SK-N-SH treated with all-trans-retinoic acid at 6 μM for 48 hours (cell line): Measurements from ENCODE around the gene MZT2A.
"Not testable (repeated sequence)": the region's sequence is repeated elsewhere in the genome, so short reads cannot be mapped to it uniquely, and the experiment has no call there.

Source experiments
- ARNTL ChIP-seq: fragments of 450-650 bp; formaldehyde crosslinking; IDR thresholded peaks from 2 replicates; pipeline ENCODE4 v1.5.0; 2020; ENCODE audit warnings: low read depth, mild to moderate bottlenecking, moderate library complexity, borderline replicate concordance
- BACH2 ChIP-seq: fragments of 250-450 bp; sonication (Bioruptor Pico); IDR thresholded peaks from 2 replicates; pipeline ENCODE4 v1.9.0; 2021; ENCODE audit warnings: mild to moderate bottlenecking, borderline replicate concordance
- CREB5 ChIP-seq: fragments of 250-450 bp; sonication (Bioruptor Pico); IDR thresholded peaks from 2 replicates; pipeline ENCODE4 v1.5.1; 2020; ENCODE audit warnings: low read depth, mild to moderate bottlenecking, moderate library complexity
- CSRNP3 ChIP-seq: fragments of 250-450 bp; sonication (Bioruptor Pico); IDR thresholded peaks from 2 replicates; pipeline ENCODE4 v1.5.1; 2021; ENCODE audit warnings: mild to moderate bottlenecking, moderate library complexity
- ESRRG ChIP-seq: fragments of 250-450 bp; sonication (Bioruptor Pico); IDR thresholded peaks from 2 replicates; pipeline ENCODE4 v1.6.1; 2021; ENCODE audit warnings: mild to moderate bottlenecking
- ISL1 ChIP-seq: fragments of 250-450 bp; sonication (Bioruptor Pico); IDR thresholded peaks from 2 replicates; pipeline ENCODE4 v2.1.2; 2022; ENCODE audit warnings: mild to moderate bottlenecking, moderate library complexity
- OSR1 ChIP-seq: fragments of 250-450 bp; sonication (Bioruptor Pico); IDR thresholded peaks from 2 replicates; pipeline ENCODE4 v1.8.0; 2022; ENCODE audit warnings: moderate library complexity, mild to moderate bottlenecking, inconsistent platforms
- PATZ1 ChIP-seq: fragments of 250-450 bp; sonication (Bioruptor Pico); IDR thresholded peaks from 2 replicates; pipeline ENCODE4 v1.8.0; 2020; ENCODE audit warnings: mild to moderate bottlenecking, moderate library complexity, borderline replicate concordance
- RARB ChIP-seq: fragments of 250-450 bp; sonication (Bioruptor Pico); IDR thresholded peaks from 2 replicates; pipeline ENCODE4 v1.8.0; 2021; ENCODE audit warnings: mild to moderate bottlenecking, moderate library complexity
- TCF4 ChIP-seq: fragments of 250-450 bp; sonication (Bioruptor Pico); IDR thresholded peaks from 2 replicates; pipeline ENCODE4 v1.8.0; 2021; ENCODE audit warnings: mild to moderate bottlenecking, moderate library complexity, borderline replicate concordance
- TOX ChIP-seq: fragments of 250-450 bp; sonication (Bioruptor Pico); IDR thresholded peaks from 2 replicates; pipeline ENCODE4 v1.8.0; 2021; ENCODE audit warnings: mild to moderate bottlenecking, moderate library complexity, borderline replicate concordance
- ZFP3 ChIP-seq: fragments of 250-450 bp; sonication (Bioruptor Pico); IDR thresholded peaks from 2 replicates; pipeline ENCODE4 v1.5.0; 2020; ENCODE audit warnings: mild to moderate bottlenecking, moderate library complexity
- ZFP30 ChIP-seq: fragments of 450-650 bp; formaldehyde crosslinking; IDR thresholded peaks from 2 replicates; pipeline ENCODE4 v1.5.0; 2022; ENCODE audit warnings: mild to moderate bottlenecking, moderate library complexity

GRCh38 chr2:131451265-131451949 is 40.8 kb downstream of the MZT2A start:
- TF ChIP-seq PATZ1 (CRISPR knock-in tag); OSR1; ZFP3; CSRNP3; CREB5; RARB (CRISPR knock-in tag); ZFP30; BACH2 (CRISPR knock-in tag); TCF4 (CRISPR knock-in tag); ESRRG (CRISPR knock-in tag); ISL1 (CRISPR knock-in tag); TOX (CRISPR knock-in tag); ARNTL (CRISPR knock-in tag): not testable (repeated sequence)
